NCI-H526 (cell line): Measurements from ENCODE around the gene POLR2F.

Experiments used
- DNase-seq, 2 experiments: peaks; one replicate each; lab custom pipeline; 2025; lab: John Stamatoyannopoulos, UW

Gene POLR2F

DNA sequence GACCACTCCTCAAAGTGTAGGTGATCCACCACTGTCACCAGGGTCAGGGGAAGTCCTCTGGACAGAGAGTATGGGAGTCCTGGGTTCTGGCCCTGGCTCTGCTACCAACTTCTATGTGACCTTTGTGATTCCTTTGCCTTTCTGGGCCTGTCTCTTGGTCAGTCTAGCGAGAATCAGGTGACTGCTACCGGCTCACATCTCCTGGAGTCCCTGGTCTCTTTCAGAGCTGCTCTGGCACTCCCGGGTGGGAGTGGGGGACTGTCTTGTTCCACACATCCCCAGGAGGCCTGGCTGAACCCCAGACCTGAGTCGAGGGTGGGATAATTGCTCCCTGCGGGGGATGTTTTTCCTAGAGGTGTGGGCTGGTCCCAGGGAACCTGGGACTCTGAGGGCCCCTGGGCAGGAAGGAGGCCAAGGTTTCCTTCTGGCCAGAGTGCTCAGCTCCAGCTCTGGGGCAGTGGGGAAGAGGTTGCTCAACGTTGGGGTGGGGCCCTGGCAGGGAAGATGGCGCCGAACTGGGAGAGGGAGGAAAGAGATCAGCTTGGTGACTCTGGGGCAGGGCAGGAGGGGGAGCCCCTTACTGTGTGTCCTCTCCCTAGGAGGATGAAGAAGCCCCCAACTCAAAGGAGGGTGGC lies 28.8 kb downstream of the POLR2F start:
- no peak for DNase-seq

DNA sequence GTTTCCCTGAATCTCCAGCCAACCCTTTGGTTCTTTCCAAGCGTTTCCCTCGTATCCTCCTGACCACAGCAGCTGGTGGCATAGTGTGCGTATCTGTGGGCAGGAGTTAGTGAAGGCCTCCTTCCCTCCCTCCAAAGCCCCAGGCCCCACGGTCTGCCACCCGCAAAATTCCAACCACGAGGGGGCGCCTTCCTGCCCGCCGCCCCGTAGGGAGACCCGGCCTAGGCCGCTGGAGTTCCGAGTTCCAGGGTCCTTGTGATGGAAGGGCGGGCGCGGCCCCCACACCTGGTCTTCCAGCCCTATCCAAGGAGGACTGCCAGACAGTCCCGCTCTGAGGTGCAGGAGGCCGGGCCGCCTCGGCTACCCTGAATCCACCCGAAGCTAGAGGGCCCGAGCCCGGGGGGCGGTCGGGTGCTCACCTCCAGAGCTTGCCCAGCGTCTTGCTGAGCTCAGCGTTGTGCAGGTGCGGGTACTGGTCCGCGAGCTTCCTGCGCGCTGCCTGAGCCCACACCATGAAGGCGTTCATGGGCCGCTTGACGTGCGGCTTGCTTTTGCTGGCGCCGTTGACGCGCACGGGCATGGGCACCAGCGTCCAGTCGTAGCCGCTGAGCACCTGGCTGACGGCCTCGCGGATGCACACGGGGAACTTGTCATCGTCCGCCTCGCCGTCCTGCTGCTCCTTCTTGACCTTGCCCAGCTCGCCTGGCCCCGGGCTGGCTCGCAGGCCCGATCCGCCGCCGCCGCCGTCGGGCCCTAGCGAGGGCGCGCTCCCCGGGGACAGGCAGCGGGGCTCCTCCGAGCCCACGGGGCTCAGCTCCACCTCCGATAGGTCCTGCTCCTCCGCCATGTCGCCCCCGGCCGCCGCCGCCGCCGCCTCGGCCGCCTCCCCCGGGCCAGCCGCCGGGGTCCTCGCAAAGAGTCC lies 29.7 kb downstream of the POLR2F start:
- DNase-seq = no peak

- DNase-seq = no peak
These were observed 30.6 kb downstream of the POLR2F start, which contains the start of gene SOX10 for GRCh38 chr22:37983860-37984791. Gene SOX10, minus strand, starts transcription at chr22:37984555. Its CDS starts 771 bp downstream, at chr22:37983784.

GRCh38 chr22:37985050-37985585 lies 31.6 kb downstream of the POLR2F start:
- DNase-seq = no peak

- no peak for DNase-seq
These were observed 32.3 kb downstream of the POLR2F start for GRCh38 chr22:37985751-37986281.

DNA sequence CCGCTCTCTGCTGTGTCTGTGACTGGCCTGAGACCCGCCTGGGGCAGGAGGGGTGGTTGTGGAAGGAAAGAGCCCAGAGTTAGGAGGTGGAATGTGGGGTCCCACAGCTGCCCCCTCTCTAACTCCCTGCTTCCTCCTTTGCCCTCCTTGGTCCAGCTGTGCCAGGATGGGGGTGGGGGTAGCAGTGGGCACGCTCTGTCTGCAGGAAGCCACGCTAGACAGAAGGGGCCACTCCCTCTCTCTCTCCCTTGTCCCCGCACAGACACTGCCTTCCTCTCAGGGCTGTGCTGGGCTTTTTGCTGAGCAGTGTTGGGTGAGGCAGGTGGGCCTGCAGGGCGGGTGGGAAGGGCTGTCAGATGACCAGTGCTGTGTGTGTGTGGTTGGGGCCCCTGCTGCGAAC lies 32.9 kb downstream of the POLR2F start:
- no peak for DNase-seq

- no peak for DNase-seq
These were observed 35.9 kb downstream of the POLR2F start for GRCh38 chr22:37989146-37990045.

GRCh38 chr22:37990301-37990700 lies 36.8 kb downstream of the POLR2F start:
- no peak for DNase-seq

DNA sequence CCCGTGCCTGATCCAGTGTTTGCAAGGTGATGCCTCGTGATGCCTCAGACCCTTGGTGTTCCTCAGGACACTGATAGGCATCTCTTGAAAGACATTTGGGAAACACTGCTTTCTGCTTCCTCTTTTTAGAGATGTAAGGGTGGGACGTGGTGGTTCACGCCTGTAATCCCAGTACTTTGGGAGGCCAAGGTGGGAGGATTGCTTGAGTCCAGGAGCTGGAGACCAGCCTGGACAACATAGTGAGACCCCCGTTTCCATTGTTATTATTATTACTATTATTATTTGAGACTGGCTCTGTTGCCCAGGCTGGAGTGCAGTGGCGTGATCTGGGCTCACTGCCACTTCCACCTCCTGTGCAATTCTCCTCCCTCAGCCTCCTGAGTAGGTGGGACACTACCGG lies 37.4 kb downstream of the POLR2F start:
- no peak for DNase-seq

DNA sequence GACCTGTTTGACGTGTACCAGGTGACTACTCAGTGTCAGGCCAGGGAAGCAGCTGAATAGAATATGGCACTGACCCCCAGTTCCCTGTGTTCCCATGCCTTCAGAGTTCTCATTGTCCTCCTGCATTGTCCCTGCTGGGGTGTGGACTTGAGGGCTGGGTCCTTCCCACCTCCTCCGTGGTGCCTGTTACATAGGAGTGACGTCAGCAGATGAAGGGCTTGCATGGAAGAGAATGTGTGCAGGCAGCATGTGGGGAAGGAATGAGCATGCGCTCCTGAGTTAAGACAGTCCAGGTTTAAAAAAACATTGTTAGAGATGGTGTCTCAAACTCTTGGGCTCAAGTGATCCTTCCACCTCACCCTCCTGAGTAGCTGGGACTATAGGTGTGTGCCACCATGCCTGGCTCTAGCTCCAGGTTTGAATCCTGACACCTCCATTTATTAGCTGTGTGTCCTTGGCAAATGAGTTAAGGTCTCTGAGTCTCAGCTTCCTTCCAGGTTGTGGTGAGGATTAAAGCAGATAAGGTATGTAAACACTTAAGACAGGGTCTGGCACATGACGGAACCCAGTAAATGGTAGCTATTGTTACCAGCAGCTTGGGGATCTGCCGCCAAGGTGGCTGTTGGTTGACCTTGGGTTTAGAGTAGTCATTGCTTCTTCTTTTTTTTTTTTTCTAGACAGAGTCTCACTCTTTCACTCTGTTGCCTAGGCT lies 38.4 kb downstream of the POLR2F start:
- DNase-seq = no peak

- no peak for DNase-seq
These were observed 40.5 kb downstream of the POLR2F start for GRCh38 chr22:37994049-37994448.

DNA sequence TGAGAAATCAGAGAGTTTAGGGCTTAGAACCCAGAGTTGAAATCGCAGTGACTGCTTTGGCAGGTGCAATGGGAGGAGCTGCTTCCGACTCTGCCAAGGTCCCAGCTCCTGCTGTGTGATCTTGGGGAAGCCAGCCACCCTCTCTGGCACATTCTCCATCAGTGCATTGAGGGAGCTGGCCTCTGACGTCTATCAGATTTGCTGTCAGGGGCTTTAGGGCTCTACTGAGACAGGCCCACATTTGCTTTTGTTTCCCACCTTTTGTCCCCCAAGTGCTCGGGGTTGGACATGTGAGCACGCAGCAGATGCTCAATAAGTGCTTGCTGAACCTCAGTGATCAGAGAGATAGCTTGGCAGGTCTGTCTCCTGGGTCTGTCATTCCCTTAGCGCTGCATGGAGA lies 41.5 kb downstream of the POLR2F start:
- DNase-seq = no peak

- DNase-seq = no peak
These were observed 42.0 kb downstream of the POLR2F start for GRCh38 chr22:37995460-37995859.

- DNase-seq = no peak
These were observed 42.6 kb downstream of the POLR2F start for GRCh38 chr22:37996079-37996478.

DNA sequence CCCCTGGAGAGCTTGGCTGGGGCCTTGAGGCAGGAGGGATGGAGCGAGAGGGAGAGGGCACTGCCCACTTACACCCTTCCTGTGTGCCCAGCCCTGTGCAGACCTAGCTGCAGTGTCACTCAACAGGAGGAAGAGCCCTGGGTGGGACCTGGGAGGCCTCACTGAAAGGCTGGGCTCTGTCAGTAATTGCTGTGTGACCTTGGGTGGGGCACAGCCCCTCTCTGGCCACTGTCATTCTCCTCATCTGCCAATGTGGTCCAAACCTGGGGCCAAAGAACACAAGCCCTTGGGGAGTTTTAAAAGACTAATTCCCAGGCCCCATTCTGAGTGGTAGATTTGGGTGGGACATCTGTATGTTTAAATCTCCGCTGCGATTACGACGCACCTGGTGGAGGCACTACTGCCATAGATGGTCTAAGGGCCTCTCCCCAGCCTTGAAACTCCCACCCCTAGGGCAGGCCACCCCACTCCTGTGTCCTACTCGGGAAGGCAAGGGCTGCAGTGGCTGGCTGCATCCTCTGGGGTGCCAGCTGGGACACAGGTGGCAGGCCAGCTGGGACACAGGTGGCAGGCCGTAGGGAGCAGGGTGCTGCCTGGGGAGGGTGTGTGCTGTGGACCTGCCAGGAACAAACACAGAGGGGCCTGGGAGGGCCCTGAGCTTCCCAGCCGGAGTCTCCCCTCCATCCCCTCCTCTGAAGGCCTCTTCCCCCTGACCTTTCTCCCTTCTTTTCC lies 43.2 kb downstream of the POLR2F start:
- peak in 1 of 2 experiments; percentile 7 for DNase-seq

DNA sequence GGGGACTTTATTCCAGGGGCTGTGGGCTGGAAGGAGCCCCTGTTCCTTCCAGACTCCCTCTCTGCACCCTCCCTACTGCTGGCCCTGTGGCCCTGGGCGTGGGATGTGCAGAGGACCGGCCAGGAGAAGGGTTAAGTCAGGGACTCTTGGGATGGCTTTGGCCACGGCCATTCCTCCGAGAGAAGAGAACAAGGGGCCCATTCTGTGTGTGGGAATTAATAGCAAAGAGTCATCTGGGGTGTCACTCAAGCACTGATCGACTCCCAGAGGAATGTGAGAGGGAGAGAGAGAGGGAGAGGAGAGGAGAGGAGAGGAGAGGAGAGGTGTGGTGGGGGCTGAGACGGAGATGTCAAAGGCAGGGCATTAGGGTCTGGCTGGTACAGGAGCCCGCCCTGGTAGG lies 45.0 kb downstream of the POLR2F start:
- no peak for DNase-seq

- no peak for DNase-seq
These were observed 45.7 kb downstream of the POLR2F start for GRCh38 chr22:37999236-37999635.

DNA sequence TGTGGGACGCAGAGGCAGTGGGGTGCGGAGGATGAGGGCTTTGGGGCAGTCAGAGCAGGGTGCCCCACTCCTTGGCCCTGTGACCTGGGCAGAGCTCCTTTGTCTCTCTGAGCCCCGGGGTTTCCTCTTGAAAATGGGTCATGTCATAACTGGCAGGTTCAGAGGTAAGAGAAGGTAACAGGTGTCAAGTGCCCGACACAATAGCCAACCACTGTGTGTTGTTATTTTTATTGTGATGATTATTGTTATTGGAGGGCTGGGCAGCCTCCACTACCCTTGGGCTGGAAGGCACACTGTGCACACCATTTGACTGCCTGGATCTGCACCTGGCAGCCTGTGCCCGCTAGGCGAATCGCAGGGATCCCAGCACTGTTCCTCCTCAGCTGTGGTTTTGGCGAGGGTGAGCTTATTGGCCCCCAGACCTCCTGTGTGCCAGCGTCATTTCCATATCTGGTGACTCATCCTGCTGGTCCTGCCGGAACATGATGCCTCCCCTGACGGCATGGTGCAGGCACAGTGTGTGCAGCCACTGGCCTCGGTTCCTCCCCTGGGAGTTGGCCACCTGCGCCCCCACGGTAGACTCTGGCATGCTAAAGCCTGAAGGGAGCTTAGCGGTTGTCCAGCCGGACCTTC lies 46.3 kb downstream of the POLR2F start:
- peak; percentile 38 to 46 for DNase-seq

GRCh38 chr22:38005943-38006342 lies 52.4 kb downstream of the POLR2F start:
- DNase-seq = no peak
